ENCODE measurements around the gene OPCML.
A peak's percentile ranks its signal among the peaks of the same experiment; 100 is the strongest.

OPCML gene

GRCh38 chr11:133064152-133064877, 468.0 kb downstream of the OPCML start:
- DNase-seq: peak; percentile 87

GRCh38 chr11:133058501-133058900, 473.8 kb downstream of the OPCML start:
- DNase-seq: no peak

- DNase-seq: peak; percentile 86
These were observed 479.1 kb downstream of the OPCML start for GRCh38 chr11:133053124-133053776.

- peak; percentile 96 for DNase-seq
These were observed 479.8 kb downstream of the OPCML start for GRCh38 chr11:133052537-133052936.

GRCh38 chr11:133049244-133050019, 482.9 kb downstream of the OPCML start:
- no peak for DNase-seq

- DNase-seq: no peak
These were observed 484.0 kb downstream of the OPCML start for GRCh38 chr11:133048270-133048669.

GRCh38 chr11:133047771-133048115, 484.6 kb downstream of the OPCML start:
- no peak for DNase-seq

GRCh38 chr11:133047036-133047770, 485.1 kb downstream of the OPCML start:
- DNase-seq: no peak

GRCh38 chr11:133046252-133046651, 486.0 kb downstream of the OPCML start:
- DNase-seq: no peak

GRCh38 chr11:133041928-133042882, 490.1 kb downstream of the OPCML start:
- DNase-seq: peak; percentile 79

- DNase-seq: peak; percentile 30
These were observed 491.1 kb downstream of the OPCML start for GRCh38 chr11:133041181-133041580.

- no peak for DNase-seq
These were observed 491.9 kb downstream of the OPCML start for GRCh38 chr11:133040289-133040900.

GRCh38 chr11:133038850-133039249, 493.5 kb downstream of the OPCML start:
- DNase-seq: no peak

- no peak for DNase-seq
These were observed 497.4 kb downstream of the OPCML start for GRCh38 chr11:133034929-133035328.

- no peak for DNase-seq
These were observed 503.2 kb downstream of the OPCML start for GRCh38 chr11:133029107-133029506.

- no peak for DNase-seq
These were observed 505.3 kb downstream of the OPCML start for GRCh38 chr11:133026952-133027351.

GRCh38 chr11:133024301-133024700, 508.0 kb downstream of the OPCML start:
- no peak for DNase-seq

- DNase-seq: no peak
These were observed 509.1 kb downstream of the OPCML start for GRCh38 chr11:133023232-133023631.

- DNase-seq: no peak
These were observed 510.7 kb downstream of the OPCML start for GRCh38 chr11:133021553-133021952.

- no peak for DNase-seq
These were observed 512.0 kb downstream of the OPCML start for GRCh38 chr11:133020372-133020714.

GRCh38 chr11:133019545-133020371, 512.5 kb downstream of the OPCML start:
- no peak for DNase-seq
